Left colon (tissue), 2 donors: ENCODE results near the gene ITGAV. TPM values are rescaled to one million over a fixed set of nuclear protein-coding genes. Genes with fewer than 3 reads are reported as not detected.

Experiments
- ATAC-seq: fragments of 200-7000 bp; cut with Tn5 transposase; one replicate; pipeline ENCODE4 v1.9.1; 2020; ENCODE audit warnings: mild to moderate bottlenecking, moderate library complexity
- DNase-seq, 2 donors: peaks; one replicate each; pipeline ENCODE4 v3.0.0-alpha.2; 2020
- intact Hi-C, 2 donors: fragments of 100-400 bp; cut with DNase I in 1 of 2; cut with micrococcal nuclease in 1 of 2; formaldehyde crosslinking; loops; one replicate each; pipeline versions ENCODE4 v1.11.2 to v1.14.0; 2022; cut with DNase I, micrococcal nuclease
- total RNA-seq, 2 donors: library from RNA; stranded (reverse); fragmentation: NEBNext Ultra II Directional; extraction: Animal tissue kit (Norgen Biotek cat#: 25700); gene quantifications; one replicate each; pipeline ENCODE4 v1.2.1, GENCODE V29; 2021
- donor health status: DM: no; HTN: no; CAD: no.
- donor health status: DM: yes; HTN: yes; CAD: no.

The ITGAV gene
- total RNA-seq, 2 donors from 2014 or later: 39.6 to 50.8 TPM

DNA sequence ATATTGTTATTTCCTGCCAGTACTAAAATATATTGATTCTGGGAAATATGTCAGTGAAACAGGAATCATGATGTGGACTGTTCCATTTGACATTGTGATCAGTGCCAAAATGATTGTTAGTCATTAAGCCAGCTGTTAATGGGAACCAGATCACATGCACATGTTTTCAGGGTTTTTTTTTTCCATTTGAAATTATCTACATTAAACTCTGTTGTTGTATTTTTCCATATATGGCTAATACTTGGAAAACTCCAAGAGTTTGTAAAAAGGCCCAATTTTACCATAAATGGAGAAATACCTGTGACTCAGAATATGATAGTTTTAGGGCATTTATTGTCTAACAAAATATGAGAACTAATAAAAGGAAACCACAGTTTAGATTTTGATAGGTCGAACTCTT is 13.4 kb downstream of the ITGAV start:
- intact Hi-C loops: no loop called here
- no peak for ATAC-seq

DNA sequence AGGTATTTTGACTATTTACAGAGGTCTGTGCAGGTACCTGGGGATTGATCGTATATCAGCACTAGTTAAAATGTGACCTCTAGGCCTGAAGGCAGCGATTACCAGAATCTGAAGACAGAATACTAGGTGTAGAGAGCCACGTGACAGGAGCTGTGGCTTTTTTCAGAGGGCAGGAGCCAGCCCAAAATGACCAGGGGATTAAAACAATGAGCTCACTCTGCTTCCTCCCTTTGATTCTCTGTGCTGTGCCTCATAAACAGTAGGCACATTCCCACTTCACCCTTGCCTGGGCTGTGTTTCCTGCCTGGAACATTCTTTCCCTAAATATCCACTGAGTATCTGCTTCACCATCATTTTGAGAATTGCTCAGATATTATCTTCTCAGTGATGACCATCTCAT is 15.2 kb downstream of the ITGAV start:
- no peak for ATAC-seq
- no peak for DNase-seq
- intact Hi-C loops: no loop called here

More for the DNA sequence above, 13.4 kb downstream of the ITGAV start:
- no peak for DNase-seq

DNA sequence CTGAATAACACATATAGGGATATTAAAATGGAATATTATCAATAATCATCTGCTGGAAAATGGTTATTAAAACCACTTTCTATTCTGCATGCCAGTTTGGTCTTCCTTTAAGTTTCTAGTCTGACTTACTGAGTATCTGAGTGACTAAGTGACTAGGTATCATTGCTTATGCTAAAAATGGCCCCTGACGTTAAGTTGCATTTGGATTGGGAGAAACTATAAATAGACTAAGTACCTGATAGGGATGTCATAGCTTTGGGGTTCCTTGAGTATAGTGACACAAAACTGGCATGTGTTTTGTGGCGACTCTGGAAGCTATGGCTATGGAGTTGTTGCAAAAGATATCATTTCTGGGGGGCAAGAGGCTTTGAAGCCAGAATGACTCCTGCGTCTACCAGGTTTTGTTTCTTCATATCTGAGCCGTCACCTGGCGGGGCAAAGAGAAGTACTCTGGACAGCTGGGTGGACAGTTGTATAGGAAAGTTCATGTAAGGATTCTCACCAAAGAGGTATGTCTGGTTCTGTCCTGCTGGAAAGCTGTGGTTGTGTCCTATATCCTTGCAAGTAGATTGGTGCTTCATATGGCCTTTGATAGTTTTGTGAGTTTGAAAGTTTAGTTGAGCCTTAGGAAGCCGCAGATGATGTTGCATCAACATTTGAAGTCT is 17.9 kb downstream of the ITGAV start:
- intact Hi-C loops: no loop called here
- DNase-seq: no peak

DNA sequence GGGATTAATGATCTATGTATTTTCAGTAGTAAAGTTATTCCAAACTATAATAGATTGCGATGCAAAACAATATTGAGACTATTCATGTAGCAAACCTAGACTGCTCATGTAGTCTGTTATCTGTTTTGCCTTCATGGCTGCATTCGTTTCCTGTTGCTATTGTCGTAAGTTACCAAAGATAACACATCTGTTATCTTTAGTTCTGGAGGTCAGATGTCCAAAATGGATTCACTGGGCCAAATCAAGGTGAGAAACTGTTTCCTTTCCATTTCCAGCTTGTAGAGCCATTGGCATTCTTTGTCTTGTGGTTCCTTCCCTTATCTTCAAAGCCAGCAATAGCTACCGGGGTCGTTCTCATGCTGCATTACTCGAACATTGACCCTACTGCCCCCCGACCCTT is 20.9 kb downstream of the ITGAV start:
- DNase-seq (no peak), ATAC-seq (no peak)
- intact Hi-C loops: no loop called here

More for the DNA sequence above, 17.9 kb downstream of the ITGAV start:
- ATAC-seq: no peak

DNA sequence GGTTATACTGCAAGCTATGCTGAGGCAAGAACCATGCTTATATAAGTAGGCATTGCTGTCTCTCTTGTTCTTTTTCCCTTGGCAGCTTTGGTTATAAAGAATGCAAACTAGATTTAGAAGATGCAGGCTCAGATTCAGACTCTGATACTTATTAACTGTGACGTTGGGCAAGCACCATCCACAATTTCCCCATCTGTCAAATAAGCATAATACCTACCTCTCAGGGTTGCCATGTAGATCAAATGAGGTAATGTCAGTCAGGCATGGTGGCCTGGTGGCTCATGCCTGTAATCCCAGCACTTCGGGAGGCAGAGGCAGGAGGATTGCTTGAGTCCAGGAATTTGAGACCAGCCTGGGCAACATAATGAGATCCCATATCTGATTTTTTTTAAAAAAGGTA is 21.7 kb downstream of the ITGAV start:
- intact Hi-C loops: no loop called here
- no peak for DNase-seq
- no peak for ATAC-seq

DNA sequence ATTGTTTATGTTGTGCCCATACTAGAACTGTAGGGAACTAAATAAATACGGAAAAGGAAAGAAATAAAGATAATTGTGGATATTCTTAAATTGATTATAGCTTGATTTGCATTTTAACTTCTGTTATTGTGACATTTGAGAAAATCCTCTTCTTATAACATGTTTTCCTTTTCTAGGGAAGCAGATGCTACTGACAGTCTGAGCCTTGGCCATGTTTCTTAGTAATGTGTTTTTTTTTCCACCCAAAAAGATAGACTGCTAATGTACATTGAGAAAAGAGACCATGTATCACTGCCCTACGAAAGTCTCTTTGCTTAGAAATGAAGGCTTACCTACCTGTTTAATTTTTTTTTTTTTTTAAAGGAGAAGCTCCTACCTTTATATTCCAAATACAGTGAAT is 22.2 kb downstream of the ITGAV start:
- intact Hi-C loops: no loop called here
- no peak for DNase-seq
- ATAC-seq: no peak

DNA sequence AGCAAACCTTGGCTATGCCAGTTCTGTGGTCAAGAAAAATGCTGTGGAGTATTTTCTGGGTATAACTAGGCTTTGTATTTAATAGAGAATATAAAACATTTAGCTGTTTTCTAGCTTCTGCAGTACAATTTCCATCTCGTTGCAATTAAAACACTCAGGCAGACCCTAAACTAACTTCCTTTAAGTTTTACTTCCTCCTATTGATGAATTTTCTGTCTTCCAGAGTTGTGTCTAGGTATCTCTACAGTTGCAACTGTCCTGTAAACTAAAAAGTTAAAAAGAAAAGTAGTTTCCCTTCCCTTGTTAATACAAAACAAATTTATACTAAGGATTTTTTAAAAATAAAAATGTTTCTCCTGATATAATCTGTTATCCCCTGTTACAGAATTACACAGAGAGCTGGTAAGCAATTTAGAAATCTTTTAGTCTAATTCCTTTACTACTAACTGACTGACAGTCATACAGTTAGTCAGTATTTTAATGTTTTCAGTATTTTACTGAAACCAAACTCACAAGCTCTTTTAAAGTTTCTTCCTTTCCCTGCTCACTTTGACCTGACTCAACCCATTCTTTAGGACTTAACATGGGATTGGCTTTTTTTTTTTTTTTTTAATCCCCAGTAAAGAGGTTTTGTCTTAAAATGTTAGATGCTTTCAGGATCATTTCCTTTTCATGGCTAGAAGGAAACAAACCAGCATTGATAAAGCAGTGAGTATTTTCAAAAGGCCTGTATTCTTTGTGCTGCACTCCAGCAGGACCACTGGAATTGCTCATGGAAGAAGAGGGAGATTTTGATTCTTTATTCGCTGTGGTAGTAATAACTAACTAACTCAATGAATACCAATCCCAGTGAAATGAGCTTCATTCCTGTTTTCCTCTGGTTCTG is 22.9 kb downstream of the ITGAV start:
- ATAC-seq (no peak), DNase-seq (no peak)
- intact Hi-C loops: no loop called here

DNA sequence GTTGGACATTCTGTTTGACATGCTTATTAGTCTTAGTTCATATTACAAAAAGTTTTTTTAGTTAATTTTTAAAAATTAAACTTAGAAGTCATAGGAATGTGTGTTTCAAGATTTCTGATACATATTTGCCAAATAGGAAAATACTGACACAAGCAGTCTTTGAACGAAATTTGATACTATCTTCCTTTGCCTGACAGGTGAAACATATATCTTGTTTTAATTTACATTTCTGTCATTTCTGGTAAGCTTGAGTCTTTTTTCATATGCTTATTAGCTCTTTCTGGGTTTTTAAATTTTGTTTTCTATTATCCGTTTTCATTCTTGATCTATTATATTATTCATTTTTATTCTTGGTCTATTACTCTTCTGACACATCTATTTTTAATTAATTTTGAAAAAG is 24.5 kb downstream of the ITGAV start:
- no peak for DNase-seq
- ATAC-seq: no peak
- intact Hi-C loops: no loop called here

DNA sequence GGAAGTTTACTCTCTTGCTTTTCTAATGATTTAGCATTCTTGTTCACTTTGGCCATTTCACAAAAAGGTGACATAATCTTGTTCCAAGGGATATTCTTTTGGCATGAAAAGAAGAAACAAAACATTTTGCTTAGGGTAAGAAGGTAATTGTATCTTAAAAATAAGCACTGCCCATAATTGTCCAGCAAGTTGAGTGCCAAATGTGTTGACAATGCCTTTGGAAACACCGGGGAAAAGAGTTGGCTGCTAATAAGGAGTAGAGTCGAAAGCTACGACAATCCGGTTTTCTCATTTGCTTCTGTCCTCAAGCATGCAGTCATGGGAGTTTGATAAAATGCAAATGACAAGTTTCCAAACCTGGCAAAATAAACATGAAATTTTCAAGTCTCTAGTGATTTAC is 27.3 kb downstream of the ITGAV start:
- intact Hi-C loops: no loop called here
- DNase-seq (no peak), ATAC-seq (no peak)

DNA sequence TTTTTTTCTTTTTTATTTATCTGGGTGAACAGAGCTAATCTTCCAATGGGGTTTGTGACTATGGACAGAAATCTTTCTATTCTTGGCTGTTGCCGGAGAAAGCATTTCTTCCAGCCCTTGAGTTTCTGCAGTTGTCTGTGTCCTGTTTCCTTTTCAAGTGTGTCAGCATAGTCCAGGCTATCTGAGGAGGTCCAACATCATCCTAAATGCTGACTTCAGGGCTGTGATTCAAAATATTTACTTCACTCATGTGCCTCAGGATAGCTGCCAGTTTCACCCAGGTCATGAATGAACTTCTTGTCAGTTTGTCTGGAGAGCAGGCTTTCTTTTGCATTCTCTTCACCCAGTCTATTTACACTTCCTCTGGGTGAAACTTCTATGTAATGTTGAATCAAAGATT is 27.9 kb downstream of the ITGAV start:
- intact Hi-C loops: no loop called here
- ATAC-seq: no peak
- no peak for DNase-seq

DNA sequence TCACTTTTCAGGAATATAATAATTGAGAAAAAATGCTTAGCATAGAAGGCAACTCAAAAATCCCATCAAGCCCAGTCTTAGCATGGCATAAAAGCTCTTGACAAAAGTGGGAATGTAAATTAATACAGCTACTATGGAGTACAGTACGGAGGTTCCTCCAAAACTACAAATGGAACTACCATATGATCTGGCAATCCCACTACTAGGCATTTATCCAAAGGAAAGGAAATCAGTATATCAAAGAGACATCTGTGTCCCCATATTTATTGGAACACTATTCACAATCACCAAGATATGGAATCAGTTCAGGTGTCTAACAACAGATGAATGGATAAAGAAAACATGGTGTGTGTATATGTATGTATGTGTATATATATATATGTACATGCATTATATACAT is 28.8 kb downstream of the ITGAV start:
- ATAC-seq (no peak), DNase-seq (no peak)
- intact Hi-C loops: no loop called here

DNA sequence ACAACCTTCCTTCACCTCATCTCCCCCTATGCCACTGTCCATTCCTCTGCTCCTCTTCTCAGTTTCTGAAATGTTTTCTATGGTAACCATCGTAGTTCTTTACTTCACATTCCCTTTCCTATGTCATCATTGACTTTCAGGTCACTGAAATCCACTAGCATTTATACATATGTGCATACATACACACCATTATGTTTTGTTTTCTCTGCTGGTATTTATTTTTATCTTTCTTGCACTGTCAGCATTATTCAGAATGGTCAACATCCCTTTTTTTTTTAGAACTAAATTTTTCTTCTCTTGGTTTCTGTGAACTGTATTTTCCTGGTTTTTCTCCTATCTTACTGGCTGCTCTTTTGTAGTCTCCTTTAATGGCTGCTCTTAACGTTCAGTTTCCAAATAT is 33.2 kb downstream of the ITGAV start:
- intact Hi-C loops: no loop called here
- no peak for DNase-seq

DNA sequence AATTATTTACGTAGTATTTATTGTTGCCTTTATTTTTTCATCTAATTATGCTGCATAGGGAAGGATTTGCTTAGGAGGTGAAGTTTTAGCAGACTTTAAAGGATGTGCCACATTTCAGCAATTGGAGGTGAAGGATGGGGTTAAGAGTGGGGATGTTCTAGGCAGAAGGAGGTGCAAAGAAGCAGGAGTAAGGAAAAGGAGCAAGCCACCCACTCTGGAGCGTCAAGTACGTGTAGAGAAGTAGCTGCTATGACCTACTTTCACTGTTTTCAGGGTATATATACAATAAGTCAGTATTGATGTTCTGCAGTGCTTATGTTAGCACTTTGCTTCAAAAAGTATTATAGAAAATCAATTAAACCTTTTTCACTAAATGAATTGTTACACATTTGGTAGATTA is 34.4 kb downstream of the ITGAV start:
- no peak for ATAC-seq
- intact Hi-C loops: no loop called here
- DNase-seq: no peak

More for the DNA sequence above, 33.2 kb downstream of the ITGAV start:
- no peak for ATAC-seq

DNA sequence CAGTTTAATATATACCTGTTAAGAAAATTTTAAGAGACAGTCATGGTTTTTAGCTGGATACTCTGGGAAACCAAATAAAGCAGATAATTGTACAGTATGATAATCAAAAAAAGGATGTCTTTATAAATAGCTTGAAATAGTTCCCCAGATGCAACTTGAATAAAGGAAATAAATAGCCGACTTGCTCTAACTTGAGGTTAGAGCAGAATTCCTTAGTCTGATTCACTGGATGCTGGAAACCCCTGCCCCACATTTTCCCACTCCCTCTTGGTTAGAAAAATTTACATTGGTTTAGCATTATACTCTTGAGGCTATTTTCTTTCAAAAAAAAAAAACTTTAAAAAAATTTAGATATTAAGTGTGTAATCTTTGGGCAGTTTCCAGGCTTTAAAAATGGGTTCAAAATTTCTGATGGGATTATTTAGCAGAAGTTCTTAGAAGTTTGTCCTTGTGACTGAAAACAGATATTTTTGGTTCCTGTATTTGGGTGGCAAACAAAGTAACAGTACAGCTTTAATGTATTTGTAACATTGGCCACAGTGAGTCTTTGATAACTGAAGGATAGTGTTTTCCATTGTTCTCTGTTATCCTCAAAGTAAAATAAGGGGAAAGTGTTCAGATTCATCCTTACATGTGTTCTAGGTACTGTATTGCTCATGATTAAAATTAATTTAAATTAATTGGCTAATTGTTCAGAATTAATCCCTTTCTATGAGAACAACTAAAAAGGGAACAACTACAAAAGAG is 39.6 kb downstream of the ITGAV start:
- ATAC-seq: no peak
- intact Hi-C loops: no loop called here
- DNase-seq: no peak

DNA sequence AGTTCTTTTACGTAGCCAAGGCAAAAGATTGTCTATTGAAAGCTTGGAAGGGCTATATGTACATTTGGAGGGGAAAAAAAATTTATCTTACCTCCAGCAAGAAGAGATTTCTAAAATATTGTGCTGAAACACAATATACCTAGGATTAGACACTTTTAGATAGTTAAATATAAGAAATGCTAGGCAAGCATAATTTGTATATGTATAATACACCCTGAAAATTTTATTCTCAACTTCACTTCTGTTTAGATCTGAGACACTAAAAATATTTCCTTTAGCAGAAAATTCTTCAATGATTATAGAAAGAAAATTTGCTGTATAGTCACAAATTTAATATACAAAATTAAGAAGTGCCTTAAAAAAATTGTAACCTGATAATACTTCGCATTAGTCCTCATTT is 42.6 kb downstream of the ITGAV start:
- DNase-seq (no peak), ATAC-seq (no peak)
- intact Hi-C loops: loop anchor here in 1 of 2 donors (10.0 kb wide), 1 partner anchor 128 kb away; no protein-coding TSS in a partner anchor

DNA sequence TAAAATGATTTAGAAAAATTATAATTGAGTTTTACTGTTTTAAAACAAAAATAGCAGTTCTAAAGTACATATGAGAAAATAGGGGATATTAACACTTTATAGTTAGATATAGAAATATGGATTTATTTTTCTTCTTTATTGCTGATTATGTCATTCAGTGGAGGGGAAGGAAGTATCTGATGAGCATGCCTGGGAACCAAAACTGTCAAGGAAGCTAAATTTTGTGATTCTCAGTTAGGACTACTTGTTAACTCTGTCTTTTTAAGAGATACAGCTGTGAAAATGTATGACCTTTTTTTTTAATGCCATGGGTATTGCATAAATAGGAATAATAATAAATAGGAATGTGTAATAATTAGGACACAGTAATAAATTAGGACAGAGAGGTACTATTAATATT is 44.8 kb downstream of the ITGAV start:
- no peak for DNase-seq
- intact Hi-C loops: loop anchor here in 1 of 2 donors (10.0 kb wide), 1 partner anchor 130 kb away; no protein-coding TSS in a partner anchor
- no peak for ATAC-seq

DNA sequence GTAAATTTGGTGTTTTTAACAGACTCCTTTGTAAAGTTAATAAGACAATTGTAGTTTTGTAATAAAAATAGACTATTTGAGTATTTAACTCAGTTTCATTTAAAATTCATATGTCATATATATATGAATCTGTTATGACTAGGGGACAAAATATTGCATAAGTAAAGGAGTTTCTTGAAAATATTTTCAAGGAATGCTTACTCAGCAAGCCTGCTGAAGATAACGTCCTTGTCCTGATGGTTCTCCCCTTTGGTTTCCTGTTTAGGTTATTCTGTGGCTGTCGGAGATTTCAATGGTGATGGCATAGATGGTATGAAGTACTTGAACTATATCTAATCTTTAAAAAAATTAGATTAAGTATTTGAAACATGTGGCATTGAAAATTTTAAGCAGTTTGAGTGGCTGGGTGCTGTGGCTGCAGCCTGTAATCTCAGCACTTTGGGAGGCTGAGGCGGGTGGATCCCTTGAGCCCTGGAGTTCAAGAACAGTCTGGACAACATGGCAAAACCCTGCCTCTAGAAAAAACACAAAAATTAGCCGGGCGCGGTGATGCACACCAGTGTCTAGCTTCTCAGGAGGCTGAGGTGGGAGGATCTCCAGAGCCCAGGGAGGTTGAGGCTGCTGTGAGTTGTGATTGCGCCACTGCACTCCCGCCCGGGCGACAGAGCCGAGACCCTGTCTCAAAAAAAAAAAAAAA is 47.1 kb downstream of the ITGAV start:
- intact Hi-C loops: loop anchor here in 1 of 2 donors (10.0 kb wide), 1 partner anchor 132 kb away; no protein-coding TSS in a partner anchor

DNA sequence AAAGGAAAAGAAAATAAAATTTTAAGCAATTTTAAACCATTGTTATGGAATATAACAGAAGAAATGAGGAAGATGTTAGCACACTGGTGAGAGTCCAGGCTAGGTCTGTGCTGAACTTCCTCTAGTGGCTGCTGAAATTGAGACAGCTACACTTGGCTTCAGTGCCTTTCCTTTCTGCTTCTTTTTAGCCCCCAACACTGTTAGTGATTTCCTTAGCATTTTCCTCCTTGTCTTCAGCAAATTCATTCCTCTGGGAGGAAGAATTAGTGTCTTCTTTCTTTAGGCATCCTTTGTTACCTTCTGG is 47.6 kb downstream of the ITGAV start:
- no peak for DNase-seq
- intact Hi-C loops: loop anchor here in 1 of 2 donors (10.0 kb wide), 1 partner anchor 133 kb away; no protein-coding TSS in a partner anchor
- ATAC-seq: no peak

More for the DNA sequence above, 47.1 kb downstream of the ITGAV start:
- DNase-seq (no peak), ATAC-seq (no peak)

DNA sequence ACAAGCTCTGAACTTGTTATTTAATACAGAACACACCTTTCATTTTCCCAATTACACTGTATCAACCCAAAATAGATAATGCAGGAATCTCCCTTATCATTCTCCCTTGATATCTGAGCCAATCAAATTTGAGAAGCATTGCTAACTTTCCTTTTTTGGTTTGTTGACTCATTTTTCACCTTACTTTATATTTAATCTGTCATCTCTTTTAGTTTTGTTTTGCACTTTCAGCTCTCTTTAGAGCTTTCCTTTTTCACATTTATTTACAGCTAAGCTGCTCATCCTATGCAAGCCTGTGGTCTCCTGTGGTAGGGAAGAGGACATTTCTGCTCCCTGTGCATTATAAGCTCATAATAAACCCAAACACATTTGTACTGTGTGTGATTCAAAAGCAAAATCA is 50.1 kb downstream of the ITGAV start:
- ATAC-seq (no peak), DNase-seq (no peak)
- intact Hi-C loops: loop anchor here (5.0 to 10.0 kb wide), 2 partner anchors 133 to 135 kb away; no protein-coding TSS in a partner anchor
